IPS-NIHi7 (cell line): Measurements from ENCODE around the gene MRPL42.
"Not testable (repeated sequence)": the region's sequence is repeated elsewhere in the genome, so short reads cannot be mapped to it uniquely, and the experiment has no call there.

Experiments
- DNase-seq: peaks from one replicate; pipeline ENCODE4 v3.0.0; 2012; ENCODE audit warnings: mixed read lengths; ENCODE audit errors: extremely low spot score

Gene MRPL42

GRCh38 chr12:93443576-93443975 is 23.7 kb upstream of the MRPL42 start:
- DNase-seq = no peak

DNA sequence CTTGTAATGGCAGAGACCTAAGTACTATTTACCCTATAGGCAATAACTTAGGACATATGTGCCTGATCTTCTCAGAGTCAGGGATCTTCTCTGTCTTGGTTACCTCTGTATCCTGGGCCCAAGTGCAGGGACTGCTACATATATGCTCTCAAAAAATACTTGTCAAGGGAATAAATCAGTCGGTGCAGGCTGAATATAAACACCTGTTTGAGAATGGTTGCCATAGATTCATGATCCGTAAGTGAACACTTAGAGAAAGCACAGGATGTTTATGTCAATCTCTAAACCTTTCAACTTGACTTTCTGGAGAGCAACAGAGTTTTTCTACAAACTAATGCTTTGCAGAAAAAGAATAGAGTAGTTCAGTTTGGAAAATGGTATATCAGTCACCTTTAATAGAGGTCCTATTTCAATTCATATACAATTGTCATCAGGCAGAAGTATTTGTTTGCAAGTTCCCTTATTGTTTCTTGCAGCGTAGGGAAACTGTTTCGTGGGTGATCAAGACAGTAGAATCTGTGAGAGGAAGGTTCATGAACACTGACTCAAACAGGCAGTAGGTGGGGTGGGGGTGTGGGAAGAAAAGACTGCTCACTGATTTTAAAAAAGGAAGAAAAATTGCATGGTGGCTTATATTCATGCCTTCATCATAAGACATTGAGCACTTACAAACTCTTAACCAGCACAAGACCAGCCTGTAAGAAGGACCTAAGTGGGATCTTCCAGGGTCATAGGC is 19.6 kb upstream of the MRPL42 start:
- no peak for DNase-seq

GRCh38 chr12:93448796-93449195 is 18.5 kb upstream of the MRPL42 start:
- DNase-seq = no peak

DNA sequence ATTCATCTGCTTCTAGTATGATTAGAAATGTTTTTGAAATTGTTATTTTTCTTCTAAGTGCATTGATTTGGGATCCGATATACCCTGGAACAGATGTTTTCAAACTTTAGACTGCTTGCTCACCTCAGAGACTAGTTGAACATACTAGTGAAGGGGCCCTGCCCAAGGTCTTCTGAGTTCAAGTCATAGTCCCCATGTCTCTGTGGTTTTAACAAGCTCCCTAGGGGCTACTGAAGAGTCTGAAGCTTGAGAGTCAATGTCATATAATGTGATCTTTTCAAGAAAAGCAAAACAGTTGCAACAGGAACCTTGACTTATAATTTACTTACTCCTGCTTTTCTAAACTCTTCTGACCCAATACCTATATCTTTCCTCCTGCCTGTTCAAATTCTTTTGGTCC is 18.0 kb upstream of the MRPL42 start:
- DNase-seq = no peak

DNA sequence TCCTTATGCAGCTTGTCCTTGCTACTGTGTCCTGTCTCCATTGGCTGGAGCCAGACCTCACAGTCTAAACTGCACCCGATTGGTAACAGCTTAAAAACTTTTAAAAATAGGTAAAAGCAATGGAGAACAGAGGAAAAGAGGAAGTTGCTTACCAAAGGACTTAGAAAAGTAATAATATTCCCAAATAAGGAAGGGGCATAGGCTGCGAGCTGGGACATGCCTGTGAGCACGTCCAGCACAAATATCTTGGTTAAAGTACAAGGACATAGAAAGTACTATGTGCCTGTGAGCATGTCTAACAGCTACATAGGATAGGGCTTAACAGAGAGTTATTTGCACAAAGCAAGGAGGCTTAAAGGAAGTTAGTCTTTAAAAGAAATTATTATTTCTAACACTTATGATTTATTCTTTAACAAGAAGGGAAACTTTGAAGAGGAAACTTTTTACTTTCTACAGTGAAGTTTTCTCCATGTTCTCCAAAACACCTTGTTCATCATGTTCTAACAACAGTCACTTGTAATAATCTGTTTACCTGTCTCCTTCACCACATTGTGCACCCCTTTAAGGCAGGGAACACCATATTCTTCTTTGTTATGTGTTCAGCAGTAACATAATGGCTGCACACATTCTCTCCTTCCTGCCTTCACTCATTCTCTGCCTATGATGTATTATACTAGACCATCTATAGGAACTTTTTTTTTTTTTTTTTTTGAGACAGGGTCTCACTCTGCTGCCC is 15.7 kb upstream of the MRPL42 start:
- no peak for DNase-seq

- no peak for DNase-seq
Measured at GRCh38 chr12:93453633-93454032, 13.7 kb upstream of the MRPL42 start.

- no peak for DNase-seq
Measured at GRCh38 chr12:93456077-93456476, 11.2 kb upstream of the MRPL42 start.

- DNase-seq = no peak
Measured at GRCh38 chr12:93459097-93459496, 8.2 kb upstream of the MRPL42 start.

GRCh38 chr12:93460003-93460402 is 7.3 kb upstream of the MRPL42 start:
- no peak for DNase-seq

- DNase-seq = no peak
Measured at GRCh38 chr12:93460902-93461301, 6.4 kb upstream of the MRPL42 start.

DNA sequence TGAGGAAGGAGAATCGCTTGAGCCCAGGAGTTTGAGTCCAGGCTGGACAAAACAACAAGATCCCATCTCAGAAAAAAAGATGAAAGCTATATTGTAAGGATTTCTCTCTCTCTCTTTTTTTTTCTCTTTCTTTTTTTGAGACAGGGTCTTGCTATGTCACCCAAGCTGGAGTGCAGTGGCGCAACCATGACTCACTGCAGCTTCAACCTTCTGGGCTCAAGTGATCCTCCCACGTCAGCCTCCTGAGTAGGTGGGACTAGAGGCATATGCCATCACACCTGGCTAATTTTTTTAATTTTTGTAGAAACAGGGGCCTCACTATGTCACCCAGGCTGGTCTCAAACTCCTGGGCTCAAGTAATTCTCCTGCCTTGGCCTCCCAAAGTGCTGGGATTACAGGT is 5.8 kb upstream of the MRPL42 start:
- DNase-seq = no peak

DNA sequence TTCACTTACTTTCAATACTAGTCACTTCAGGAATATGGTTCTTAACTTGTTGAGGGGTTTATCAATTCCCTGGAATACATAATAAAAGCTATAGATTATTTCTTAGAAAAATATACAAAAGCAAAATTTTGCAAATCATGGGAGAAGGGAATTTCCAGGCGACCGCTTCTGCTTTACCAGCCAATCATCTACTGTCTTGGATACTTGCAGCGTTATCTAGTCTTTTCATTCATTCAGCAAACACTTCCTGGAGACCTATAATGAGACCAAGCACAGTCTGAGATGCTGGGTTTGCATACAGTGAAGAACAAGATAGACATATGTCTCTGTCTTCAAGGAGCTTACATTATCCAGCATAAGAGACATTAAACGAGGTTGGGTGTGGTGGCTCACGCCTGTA is 1.5 kb upstream of the MRPL42 start:
- no peak for DNase-seq

- no peak for DNase-seq
Measured at GRCh38 chr12:93466625-93467350, 526 bp upstream of the MRPL42 start.

GRCh38 chr12:93468008-93468371 is 676 bp downstream of the MRPL42 start:
- DNase-seq = no peak

- no peak for DNase-seq
Measured at GRCh38 chr12:93469386-93469785, 2.1 kb downstream of the MRPL42 start.

- DNase-seq = no peak
Measured at GRCh38 chr12:93476555-93476954, 9.2 kb downstream of the MRPL42 start.

GRCh38 chr12:93482721-93483120 is 15.4 kb downstream of the MRPL42 start:
- no peak for DNase-seq

GRCh38 chr12:93483151-93483807 is 16.0 kb downstream of the MRPL42 start:
- DNase-seq = no peak

DNA sequence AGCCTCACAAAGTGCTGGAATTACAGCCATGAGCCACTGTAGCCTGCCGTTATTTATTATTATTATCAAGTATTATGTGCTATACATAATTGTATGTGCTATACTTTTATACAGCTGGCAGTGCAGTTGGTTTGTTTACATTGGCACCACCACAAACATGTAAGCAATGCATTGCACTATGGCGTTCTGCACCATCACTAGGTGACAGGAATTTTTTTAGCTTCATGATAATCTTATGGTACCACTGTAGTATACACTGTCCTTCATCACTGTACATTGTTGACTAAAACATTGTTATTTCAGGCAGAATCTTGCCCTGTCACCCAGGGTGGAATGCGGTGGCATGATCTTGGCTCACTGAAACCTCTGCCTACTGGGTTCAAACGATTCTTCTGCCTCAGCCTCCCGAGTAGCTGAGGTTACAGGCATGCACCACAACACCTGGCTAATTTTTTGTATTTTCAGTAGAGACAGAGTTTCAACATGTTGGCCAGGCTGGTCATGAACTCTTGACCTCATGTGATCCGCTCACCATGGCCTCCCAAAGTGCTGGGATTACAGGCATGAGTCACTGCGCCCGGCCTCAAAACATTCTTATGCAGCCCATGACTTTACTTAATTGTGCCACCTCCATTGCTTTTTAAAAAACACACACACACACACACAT is 17.1 kb downstream of the MRPL42 start:
- no peak for DNase-seq

GRCh38 chr12:93492808-93493207 is 25.5 kb downstream of the MRPL42 start:
- DNase-seq = not testable (repeated sequence)

- DNase-seq = no peak
Measured at GRCh38 chr12:93494096-93494495, 26.8 kb downstream of the MRPL42 start.

DNA sequence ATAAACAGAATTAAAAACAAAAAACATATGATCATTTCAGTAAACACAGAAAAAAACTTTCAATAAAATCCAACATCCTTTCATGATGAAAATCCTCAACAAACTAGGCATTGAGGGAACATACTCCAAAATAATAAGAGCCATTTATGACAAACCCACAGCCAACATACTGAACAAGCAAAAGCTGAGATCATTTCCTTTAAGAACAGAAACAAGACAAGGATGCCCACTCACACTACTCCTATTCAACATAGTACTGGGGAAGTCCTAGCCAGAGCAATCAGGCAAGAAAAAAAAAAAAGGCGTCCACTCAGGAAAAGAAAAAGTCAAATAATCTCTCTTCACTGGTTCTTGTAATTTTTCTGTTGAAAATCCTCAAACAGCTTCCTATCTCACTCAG is 30.1 kb downstream of the MRPL42 start:
- DNase-seq = no peak
